SK-N-SH treated with all-trans-retinoic acid at 6 μM for 48 hours (cell line): Measurements from ENCODE around the gene PNPO.

Source experiments
- ATAC-seq: fragments of 200-7000 bp; cut with Tn5 transposase; 3 replicates; pipeline ENCODE4 v1.9.1; 2020; ENCODE audit warnings: mild to moderate bottlenecking, moderate library complexity
- ARNTL ChIP-seq: fragments of 450-650 bp; formaldehyde crosslinking; IDR thresholded peaks from 2 replicates; pipeline ENCODE4 v1.5.0; 2020; ENCODE audit warnings: low read depth, mild to moderate bottlenecking, moderate library complexity, borderline replicate concordance
- BACH2 ChIP-seq: fragments of 250-450 bp; sonication (Bioruptor Pico); IDR thresholded peaks from 2 replicates; pipeline ENCODE4 v1.9.0; 2021; ENCODE audit warnings: mild to moderate bottlenecking, borderline replicate concordance
- CSDC2 ChIP-seq: fragments of 250-450 bp; sonication (Bioruptor Pico); IDR thresholded peaks from 2 replicates; pipeline ENCODE4 v1.5.0; 2020; ENCODE audit warnings: mild to moderate bottlenecking, moderate library complexity
- ESRRG ChIP-seq: fragments of 250-450 bp; sonication (Bioruptor Pico); IDR thresholded peaks from 2 replicates; pipeline ENCODE4 v1.6.1; 2021; ENCODE audit warnings: mild to moderate bottlenecking
- GLIS3 ChIP-seq: fragments of 250-450 bp; sonication (Bioruptor Pico); IDR thresholded peaks from 2 replicates; pipeline ENCODE4 v1.5.0; 2020; ENCODE audit warnings: mild to moderate bottlenecking, moderate library complexity
- ISL1 ChIP-seq: fragments of 250-450 bp; sonication (Bioruptor Pico); IDR thresholded peaks from 2 replicates; pipeline ENCODE4 v2.1.2; 2022; ENCODE audit warnings: mild to moderate bottlenecking, moderate library complexity
- OSR1 ChIP-seq: fragments of 250-450 bp; sonication (Bioruptor Pico); IDR thresholded peaks from 2 replicates; pipeline ENCODE4 v1.8.0; 2022; ENCODE audit warnings: moderate library complexity, mild to moderate bottlenecking, inconsistent platforms
- PPARA ChIP-seq: fragments of 250-450 bp; sonication (Bioruptor Pico); IDR thresholded peaks from 2 replicates; pipeline ENCODE4 v1.5.0; 2020; ENCODE audit warnings: mild to moderate bottlenecking, borderline replicate concordance
- TCF4 ChIP-seq: fragments of 250-450 bp; sonication (Bioruptor Pico); IDR thresholded peaks from 2 replicates; pipeline ENCODE4 v1.8.0; 2021; ENCODE audit warnings: mild to moderate bottlenecking, moderate library complexity, borderline replicate concordance
- ZC3H10 ChIP-seq: fragments of 250-450 bp; sonication (Bioruptor Pico); IDR thresholded peaks from 2 replicates; pipeline ENCODE4 v1.5.1; 2021; ENCODE audit warnings: mild to moderate bottlenecking, moderate library complexity
- ZFP3 ChIP-seq: fragments of 250-450 bp; sonication (Bioruptor Pico); IDR thresholded peaks from 2 replicates; pipeline ENCODE4 v1.5.0; 2020; ENCODE audit warnings: mild to moderate bottlenecking, moderate library complexity
- ZFP30 ChIP-seq: fragments of 450-650 bp; formaldehyde crosslinking; IDR thresholded peaks from 2 replicates; pipeline ENCODE4 v1.5.0; 2022; ENCODE audit warnings: mild to moderate bottlenecking, moderate library complexity
- ZNF565 ChIP-seq: fragments of 450-650 bp; formaldehyde crosslinking; conservative IDR thresholded peaks from 2 replicates; pipeline ENCODE4 v1.5.0; 2020; ENCODE audit warnings: low read depth, mild to moderate bottlenecking, moderate library complexity
- ZNF70 ChIP-seq: fragments of 450-650 bp; formaldehyde crosslinking; IDR thresholded peaks from 2 replicates; pipeline ENCODE4 v1.5.0; 2020; ENCODE audit warnings: mild to moderate bottlenecking, moderate library complexity
- ZNF8 ChIP-seq: fragments of 450-650 bp; formaldehyde crosslinking; IDR thresholded peaks from 2 replicates; pipeline ENCODE4 v1.5.0; 2020; ENCODE audit warnings: mild to moderate bottlenecking, moderate library complexity
- TF ChIP-seq, protein P1 (sequence below): fragments of 250-450 bp; sonication (Bioruptor Pico); IDR thresholded peaks from 2 replicates; pipeline ENCODE4 v1.5.0; 2020; ENCODE audit warnings: mild to moderate bottlenecking, moderate library complexity
- TF ChIP-seq, protein P2 (sequence below): fragments of 250-450 bp; sonication (Bioruptor Pico); IDR thresholded peaks from 2 replicates; pipeline ENCODE4 v1.8.0; 2021; ENCODE audit warnings: low read depth, mild to moderate bottlenecking, moderate library complexity, borderline replicate concordance
- TF ChIP-seq, protein P3 (sequence below): fragments of 250-450 bp; sonication (Bioruptor Pico); IDR thresholded peaks from 2 replicates; pipeline ENCODE4 v1.5.1; 2021; ENCODE audit warnings: mild to moderate bottlenecking, moderate library complexity
- TF ChIP-seq, protein P4 (sequence below): fragments of 250-450 bp; sonication (Bioruptor Pico); IDR thresholded peaks from 2 replicates; pipeline ENCODE4 v1.5.1; 2020; ENCODE audit warnings: low read depth, mild to moderate bottlenecking, moderate library complexity
- TF ChIP-seq, protein P5 (sequence below): fragments of 250-450 bp; sonication (Bioruptor Pico); IDR thresholded peaks from 2 replicates; pipeline ENCODE4 v1.8.0; 2020; ENCODE audit warnings: mild to moderate bottlenecking, moderate library complexity, borderline replicate concordance

Gene PNPO

DNA sequence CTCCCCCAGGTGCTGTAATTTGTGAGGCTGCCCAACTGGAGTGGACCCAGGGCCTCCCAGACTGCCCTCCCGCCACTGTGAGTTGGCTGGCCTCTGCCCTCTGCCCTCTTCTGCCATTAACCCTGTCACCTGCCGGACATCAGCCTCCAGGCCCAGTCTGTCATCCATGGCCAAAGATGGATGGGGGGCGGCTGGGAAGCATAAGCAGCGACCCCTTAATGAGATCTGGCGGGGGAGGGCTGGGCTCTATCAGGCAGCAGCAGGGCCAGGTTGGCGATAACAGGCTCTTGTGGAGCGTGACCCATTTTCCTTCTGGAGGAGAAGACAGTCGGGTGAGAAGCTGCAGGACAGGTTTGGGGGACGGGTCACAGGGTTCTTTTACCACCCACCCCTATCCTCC lies 54.8 kb downstream of the PNPO start:
- no peak; the same call in 2 of the 3 replicates for ATAC-seq
- TF ChIP-seq TCF4 (CRISPR knock-in tag) = peak; percentile 62; the same call in 1 of the 2 replicates
- TF ChIP-seq CSDC2 (CRISPR knock-in tag) = no peak
- TF ChIP-seq, protein P1, sequence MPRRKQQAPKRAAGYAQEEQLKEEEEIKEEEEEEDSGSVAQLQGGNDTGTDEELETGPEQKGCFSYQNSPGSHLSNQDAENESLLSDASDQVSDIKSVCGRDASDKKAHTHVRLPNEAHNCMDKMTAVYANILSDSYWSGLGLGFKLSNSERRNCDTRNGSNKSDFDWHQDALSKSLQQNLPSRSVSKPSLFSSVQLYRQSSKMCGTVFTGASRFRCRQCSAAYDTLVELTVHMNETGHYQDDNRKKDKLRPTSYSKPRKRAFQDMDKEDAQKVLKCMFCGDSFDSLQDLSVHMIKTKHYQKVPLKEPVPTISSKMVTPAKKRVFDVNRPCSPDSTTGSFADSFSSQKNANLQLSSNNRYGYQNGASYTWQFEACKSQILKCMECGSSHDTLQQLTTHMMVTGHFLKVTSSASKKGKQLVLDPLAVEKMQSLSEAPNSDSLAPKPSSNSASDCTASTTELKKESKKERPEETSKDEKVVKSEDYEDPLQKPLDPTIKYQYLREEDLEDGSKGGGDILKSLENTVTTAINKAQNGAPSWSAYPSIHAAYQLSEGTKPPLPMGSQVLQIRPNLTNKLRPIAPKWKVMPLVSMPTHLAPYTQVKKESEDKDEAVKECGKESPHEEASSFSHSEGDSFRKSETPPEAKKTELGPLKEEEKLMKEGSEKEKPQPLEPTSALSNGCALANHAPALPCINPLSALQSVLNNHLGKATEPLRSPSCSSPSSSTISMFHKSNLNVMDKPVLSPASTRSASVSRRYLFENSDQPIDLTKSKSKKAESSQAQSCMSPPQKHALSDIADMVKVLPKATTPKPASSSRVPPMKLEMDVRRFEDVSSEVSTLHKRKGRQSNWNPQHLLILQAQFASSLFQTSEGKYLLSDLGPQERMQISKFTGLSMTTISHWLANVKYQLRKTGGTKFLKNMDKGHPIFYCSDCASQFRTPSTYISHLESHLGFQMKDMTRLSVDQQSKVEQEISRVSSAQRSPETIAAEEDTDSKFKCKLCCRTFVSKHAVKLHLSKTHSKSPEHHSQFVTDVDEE = peak; percentile 71; the same call in 1 of the 2 replicates
- no peak for TF ChIP-seq ZFP30

DNA sequence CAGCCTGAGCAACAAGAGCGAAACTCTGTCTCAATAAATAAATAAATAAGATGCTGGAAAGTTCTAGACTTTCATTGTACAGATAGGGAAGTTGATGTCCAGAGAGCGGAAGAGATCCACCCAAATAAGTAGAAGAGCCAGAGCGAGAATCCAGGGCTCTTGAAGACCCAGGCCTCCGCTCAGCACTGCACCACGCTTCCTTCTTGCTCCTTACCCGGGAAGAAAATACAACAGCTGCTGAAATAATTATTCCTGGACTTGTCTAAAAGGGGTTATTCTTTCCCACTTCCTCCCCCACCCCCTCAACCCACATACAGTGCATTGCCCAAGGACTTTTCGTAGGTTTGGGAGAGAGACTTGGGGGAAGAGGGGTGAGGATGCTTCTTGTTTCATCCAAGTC lies 56.2 kb downstream of the PNPO start:
- no peak for TF ChIP-seq ZFP3 (CRISPR knock-in tag)
- no peak for TF ChIP-seq ZC3H10 (CRISPR knock-in tag)
- TF ChIP-seq ESRRG = no peak
- no peak for TF ChIP-seq BACH2 (CRISPR knock-in tag)
- TF ChIP-seq ARNTL = no peak
- TF ChIP-seq ZNF70 (CRISPR knock-in tag) = no peak
- no peak for TF ChIP-seq ZFP30
- TF ChIP-seq, protein P1 = no peak
- TF ChIP-seq PPARA (CRISPR knock-in tag) = no peak
- TF ChIP-seq, protein P2, sequence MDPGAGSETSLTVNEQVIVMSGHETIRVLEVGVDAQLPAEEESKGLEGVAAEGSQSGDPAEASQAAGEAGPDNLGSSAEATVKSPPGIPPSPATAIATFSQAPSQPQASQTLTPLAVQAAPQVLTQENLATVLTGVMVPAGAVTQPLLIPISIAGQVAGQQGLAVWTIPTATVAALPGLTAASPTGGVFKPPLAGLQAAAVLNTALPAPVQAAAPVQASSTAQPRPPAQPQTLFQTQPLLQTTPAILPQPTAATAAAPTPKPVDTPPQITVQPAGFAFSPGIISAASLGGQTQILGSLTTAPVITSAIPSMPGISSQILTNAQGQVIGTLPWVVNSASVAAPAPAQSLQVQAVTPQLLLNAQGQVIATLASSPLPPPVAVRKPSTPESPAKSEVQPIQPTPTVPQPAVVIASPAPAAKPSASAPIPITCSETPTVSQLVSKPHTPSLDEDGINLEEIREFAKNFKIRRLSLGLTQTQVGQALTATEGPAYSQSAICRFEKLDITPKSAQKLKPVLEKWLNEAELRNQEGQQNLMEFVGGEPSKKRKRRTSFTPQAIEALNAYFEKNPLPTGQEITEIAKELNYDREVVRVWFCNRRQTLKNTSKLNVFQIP (CRISPR knock-in tag) = no peak
- TF ChIP-seq, protein P3, sequence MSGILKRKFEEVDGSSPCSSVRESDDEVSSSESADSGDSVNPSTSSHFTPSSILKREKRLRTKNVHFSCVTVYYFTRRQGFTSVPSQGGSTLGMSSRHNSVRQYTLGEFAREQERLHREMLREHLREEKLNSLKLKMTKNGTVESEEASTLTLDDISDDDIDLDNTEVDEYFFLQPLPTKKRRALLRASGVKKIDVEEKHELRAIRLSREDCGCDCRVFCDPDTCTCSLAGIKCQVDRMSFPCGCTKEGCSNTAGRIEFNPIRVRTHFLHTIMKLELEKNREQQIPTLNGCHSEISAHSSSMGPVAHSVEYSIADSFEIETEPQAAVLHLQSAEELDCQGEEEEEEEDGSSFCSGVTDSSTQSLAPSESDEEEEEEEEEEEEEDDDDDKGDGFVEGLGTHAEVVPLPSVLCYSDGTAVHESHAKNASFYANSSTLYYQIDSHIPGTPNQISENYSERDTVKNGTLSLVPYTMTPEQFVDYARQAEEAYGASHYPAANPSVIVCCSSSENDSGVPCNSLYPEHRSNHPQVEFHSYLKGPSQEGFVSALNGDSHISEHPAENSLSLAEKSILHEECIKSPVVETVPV (CRISPR knock-in tag) = no peak
- TF ChIP-seq OSR1 = no peak
- no peak for TF ChIP-seq GLIS3 (CRISPR knock-in tag)
- no peak for ATAC-seq

DNA sequence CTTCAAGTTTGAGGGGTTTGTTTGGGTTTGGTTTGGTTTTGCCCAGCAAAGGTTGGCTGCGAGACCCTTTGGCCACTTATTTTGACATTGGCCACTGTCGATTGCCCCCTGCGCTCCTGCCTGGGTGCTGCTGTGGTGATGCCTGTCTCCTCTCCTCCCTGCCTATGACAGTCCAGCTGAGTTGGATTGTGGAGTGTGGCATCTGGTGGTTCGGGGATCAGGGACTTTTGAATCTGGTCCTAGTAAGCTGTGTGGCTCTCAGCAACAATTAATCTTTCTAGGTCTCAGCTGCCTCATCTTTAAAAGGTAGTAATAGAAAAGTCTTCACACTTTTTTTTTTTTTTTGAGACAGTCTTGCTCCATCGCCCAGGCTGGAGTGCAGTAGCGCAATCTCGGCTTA lies 56.7 kb downstream of the PNPO start:
- ATAC-seq = no peak
- TF ChIP-seq ZNF8 (CRISPR knock-in tag) (no peak), ZNF70 (CRISPR knock-in tag) (no peak), OSR1 (no peak), ZFP3 (CRISPR knock-in tag) (no peak), ISL1 (CRISPR knock-in tag) (no peak), ZNF565 (no peak), BACH2 (CRISPR knock-in tag) (no peak), ZC3H10 (CRISPR knock-in tag) (no peak), CSDC2 (CRISPR knock-in tag) (no peak), PPARA (CRISPR knock-in tag) (no peak)
- TF ChIP-seq, protein P1 = no peak
- TF ChIP-seq, protein P4, sequence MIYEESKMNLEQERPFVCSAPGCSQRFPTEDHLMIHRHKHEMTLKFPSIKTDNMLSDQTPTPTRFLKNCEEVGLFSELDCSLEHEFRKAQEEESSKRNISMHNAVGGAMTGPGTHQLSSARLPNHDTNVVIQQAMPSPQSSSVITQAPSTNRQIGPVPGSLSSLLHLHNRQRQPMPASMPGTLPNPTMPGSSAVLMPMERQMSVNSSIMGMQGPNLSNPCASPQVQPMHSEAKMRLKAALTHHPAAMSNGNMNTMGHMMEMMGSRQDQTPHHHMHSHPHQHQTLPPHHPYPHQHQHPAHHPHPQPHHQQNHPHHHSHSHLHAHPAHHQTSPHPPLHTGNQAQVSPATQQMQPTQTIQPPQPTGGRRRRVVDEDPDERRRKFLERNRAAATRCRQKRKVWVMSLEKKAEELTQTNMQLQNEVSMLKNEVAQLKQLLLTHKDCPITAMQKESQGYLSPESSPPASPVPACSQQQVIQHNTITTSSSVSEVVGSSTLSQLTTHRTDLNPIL (CRISPR knock-in tag) = no peak
- TF ChIP-seq, protein P5, sequence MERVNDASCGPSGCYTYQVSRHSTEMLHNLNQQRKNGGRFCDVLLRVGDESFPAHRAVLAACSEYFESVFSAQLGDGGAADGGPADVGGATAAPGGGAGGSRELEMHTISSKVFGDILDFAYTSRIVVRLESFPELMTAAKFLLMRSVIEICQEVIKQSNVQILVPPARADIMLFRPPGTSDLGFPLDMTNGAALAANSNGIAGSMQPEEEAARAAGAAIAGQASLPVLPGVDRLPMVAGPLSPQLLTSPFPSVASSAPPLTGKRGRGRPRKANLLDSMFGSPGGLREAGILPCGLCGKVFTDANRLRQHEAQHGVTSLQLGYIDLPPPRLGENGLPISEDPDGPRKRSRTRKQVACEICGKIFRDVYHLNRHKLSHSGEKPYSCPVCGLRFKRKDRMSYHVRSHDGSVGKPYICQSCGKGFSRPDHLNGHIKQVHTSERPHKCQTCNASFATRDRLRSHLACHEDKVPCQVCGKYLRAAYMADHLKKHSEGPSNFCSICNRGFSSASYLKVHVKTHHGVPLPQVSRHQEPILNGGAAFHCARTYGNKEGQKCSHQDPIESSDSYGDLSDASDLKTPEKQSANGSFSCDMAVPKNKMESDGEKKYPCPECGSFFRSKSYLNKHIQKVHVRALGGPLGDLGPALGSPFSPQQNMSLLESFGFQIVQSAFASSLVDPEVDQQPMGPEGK (CRISPR knock-in tag) = no peak
- TF ChIP-seq, protein P3 (CRISPR knock-in tag) = no peak
